HepG2 (cell line): ENCODE data around the gene BEAN1. TPM values are rescaled to one million over a fixed set of nuclear protein-coding genes. Genes with fewer than 3 reads are reported as not detected.

Source experiments
- AGO1 ChIP-seq: fragments of 200-400 bp; formaldehyde crosslinking; IDR thresholded peaks from 2 replicates; pipeline ENCODE4 v1.6.1; 2017; ENCODE audit warnings: mild to moderate bottlenecking, low read depth, low read length, moderate library complexity; ENCODE audit not compliant: poor library complexity, severe bottlenecking
- DPF2 ChIP-seq: sonication (generic); formaldehyde crosslinking; IDR thresholded peaks from 2 replicates; pipeline ENCODE4 v1.4.0; 2020; ENCODE audit warnings: mild to moderate bottlenecking, low read depth, missing genetic modification reagents, borderline replicate concordance
- HNRNPUL1 ChIP-seq: fragments of 200-400 bp; formaldehyde crosslinking; IDR thresholded peaks from 2 replicates; pipeline ENCODE4 v1.6.1; 2017; ENCODE audit warnings: low read depth, mild to moderate bottlenecking, low read length, moderate library complexity
- JARID2 ChIP-seq: sonication (generic); formaldehyde crosslinking; IDR thresholded peaks from 2 replicates; pipeline ENCODE4 v1.8.1; 2023; ENCODE audit warnings: missing genetic modification reagents, inconsistent platforms; ENCODE audit not compliant: insufficient replicate concordance
- MIXL1 ChIP-seq: IDR thresholded peaks from 2 replicates; pipeline ENCODE4 v1.6.1; 2016
- MTA1 ChIP-seq: sonication (generic); formaldehyde crosslinking; IDR thresholded peaks from 2 replicates; pipeline ENCODE4 v1.4.0; 2020; ENCODE audit warnings: missing genetic modification reagents, mild to moderate bottlenecking, borderline replicate concordance
- MXD1 ChIP-seq: sonication (generic); formaldehyde crosslinking; IDR thresholded peaks from 2 replicates; pipeline ENCODE4 v1.4.0; 2020; ENCODE audit warnings: mild to moderate bottlenecking, missing genetic modification reagents
- NFRKB ChIP-seq: fragments of 450-650 bp; IDR thresholded peaks from 2 replicates; pipeline ENCODE4 v1.6.1; 2017
- SMC3 ChIP-seq: IDR thresholded peaks from 2 replicates; pipeline ENCODE4 v1.6.1; 2011; ENCODE audit warnings: low read length, improper control_type of control experiment
- ZBTB26 ChIP-seq: IDR thresholded peaks from 2 replicates; pipeline ENCODE4 v1.6.1; 2016; ENCODE audit warnings: missing compliant biosample characterization, missing genetic modification reagents, borderline replicate concordance
- ZBTB38 ChIP-seq: sonication (generic); formaldehyde crosslinking; IDR thresholded peaks from 2 replicates; pipeline ENCODE4 v1.5.1; 2020; ENCODE audit warnings: mild to moderate bottlenecking, missing genetic modification reagents
- ZMYM2 ChIP-seq: sonication (generic); formaldehyde crosslinking; IDR thresholded peaks from 2 replicates; pipeline ENCODE4 v1.8.0; 2022; ENCODE audit warnings: mild to moderate bottlenecking, missing genetic modification reagents
- ZMYM4 ChIP-seq: sonication (generic); formaldehyde crosslinking; IDR thresholded peaks from 2 replicates; pipeline ENCODE4 v1.8.1; 2023; ENCODE audit warnings: mild to moderate bottlenecking, missing genetic modification reagents
- ZNF274 ChIP-seq: sonication (generic); formaldehyde crosslinking; IDR thresholded peaks from 2 replicates; pipeline ENCODE4 v1.5.1; 2020; ENCODE audit warnings: mild to moderate bottlenecking, missing genetic modification reagents
- ZNF3 ChIP-seq: IDR thresholded peaks from 2 replicates; pipeline ENCODE4 v1.7.0; 2017; ENCODE audit warnings: inconsistent platforms
- ZNF343 ChIP-seq: sonication (generic); formaldehyde crosslinking; IDR thresholded peaks from 2 replicates; pipeline ENCODE4 v1.4.0; 2020; ENCODE audit warnings: mild to moderate bottlenecking, missing genetic modification reagents
- ZNF430 ChIP-seq: sonication (generic); formaldehyde crosslinking; IDR thresholded peaks from 2 replicates; pipeline ENCODE4 v1.9.0; 2021; ENCODE audit warnings: mild to moderate bottlenecking, missing genetic modification reagents
- ZNF547 ChIP-seq: sonication (generic); formaldehyde crosslinking; IDR thresholded peaks from 2 replicates; pipeline ENCODE4 v1.5.1; 2020; ENCODE audit warnings: mild to moderate bottlenecking, missing genetic modification reagents
- ZNF556 ChIP-seq: sonication (generic); formaldehyde crosslinking; IDR thresholded peaks from 2 replicates; pipeline ENCODE4 v1.4.0; 2020; ENCODE audit warnings: mild to moderate bottlenecking, missing genetic modification reagents, borderline replicate concordance
- ZNF672 ChIP-seq: sonication (generic); formaldehyde crosslinking; IDR thresholded peaks from 2 replicates; pipeline ENCODE4 v1.8.1; 2022; ENCODE audit warnings: missing genetic modification reagents
- ZNF773 ChIP-seq: sonication (generic); formaldehyde crosslinking; IDR thresholded peaks from 2 replicates; pipeline ENCODE4 v1.4.0; 2020; ENCODE audit warnings: missing genetic modification reagents, borderline replicate concordance
- ZNF788 ChIP-seq: sonication (generic); formaldehyde crosslinking; IDR thresholded peaks from 2 replicates; pipeline ENCODE4 v1.5.0; 2020; ENCODE audit warnings: mild to moderate bottlenecking, missing genetic modification reagents, borderline replicate concordance
- ZNF790 ChIP-seq: sonication (generic); formaldehyde crosslinking; IDR thresholded peaks from 2 replicates; pipeline ENCODE4 v1.8.0; 2022; ENCODE audit warnings: missing genetic modification reagents, mild to moderate bottlenecking, borderline replicate concordance
- ZNF883 ChIP-seq: sonication (generic); formaldehyde crosslinking; IDR thresholded peaks from 2 replicates; pipeline ENCODE4 v1.5.1; 2020; ENCODE audit warnings: mild to moderate bottlenecking, missing genetic modification reagents; ENCODE audit errors: not compliant biosample characterization
- polyA plus RNA-seq, 8 experiments: library from polyadenylated mRNA; depleted of rRNA in 3 of 8; stranded (reverse) in 7 of 8; unstranded in 1 of 8; fragments of >200 nt; fragmentation: Illumina TruSeq in 4 of 8; extraction: Trizol in 4 of 8; gene quantifications; 2 replicates each; pipeline versions ENCODE4 v1.2.1 to v1.2.3, GENCODE V29; 2011 to 2016; ENCODE audit warnings: low read depth in 4 of 8, missing spikeins in 1 of 8, mixed read lengths in 1 of 8; ENCODE audit not compliant: insufficient read depth in 1 of 8
- total RNA-seq, 5 experiments: library from RNA; depleted of rRNA; stranded (reverse); fragments of >200 nt; fragmentation: Illumina TruSeq; extraction: Trizol; gene quantifications; 2 replicates each; pipeline ENCODE4 v1.2.3, GENCODE V29; 2016; ENCODE audit warnings: low read depth in 1 of 5
- TF ChIP-seq, protein P1 (sequence below), 2 experiments: sonication (generic) in 1 of 2; formaldehyde crosslinking in 1 of 2; IDR thresholded peaks; 2 replicates each; pipeline versions ENCODE4 v1.6.1 to v1.9.0; 2014 to 2022; ENCODE audit warnings: antibody characterized with exemption in 1 of 2, borderline replicate concordance in 1 of 2, inconsistent platforms in 1 of 2, low read depth in 1 of 2, missing genetic modification reagents in 1 of 2

Gene BEAN1
- total and polyA plus RNA-seq, 2 of the 13 experiments (the other 11 are each of a cell fraction or from before 2014, with no cell fraction given), result 0.53 to 1.4 TPM

GRCh38 chr16:66513111-66513723 is 86.1 kb downstream of the BEAN1 start (continued):
- TF ChIP-seq ZNF790 (CRISPR knock-in tag) (no peak), ZBTB38 (CRISPR knock-in tag) (no peak; the same call in 1 of the 2 replicates), ZNF773 (CRISPR knock-in tag) (no peak), HNRNPUL1 (no peak), ZNF343 (CRISPR knock-in tag) (no peak), ZMYM4 (CRISPR knock-in tag) (no peak), ZNF430 (CRISPR knock-in tag) (no peak), ZNF672 (CRISPR knock-in tag) (no peak), ZNF274 (no peak), SMC3 (no peak), ZNF547 (CRISPR knock-in tag) (no peak), JARID2 (CRISPR knock-in tag) (no peak), ZNF3 (CRISPR knock-in tag) (no peak), MXD1 (CRISPR knock-in tag) (no peak), ZNF788 (CRISPR knock-in tag) (no peak), MIXL1 (CRISPR knock-in tag) (0 out of 2 replicates have a peak, but pooled peaks have one; percentile 16), AGO1 (no peak), MTA1 (CRISPR knock-in tag) (no peak), ZMYM2 (CRISPR knock-in tag) (no peak), DPF2 (CRISPR knock-in tag) (no peak), ZNF883 (CRISPR knock-in tag) (no peak), ZBTB26 (CRISPR knock-in tag) (no peak), NFRKB (no peak), ZNF556 (CRISPR knock-in tag) (no peak)
- TF ChIP-seq, protein P1, sequence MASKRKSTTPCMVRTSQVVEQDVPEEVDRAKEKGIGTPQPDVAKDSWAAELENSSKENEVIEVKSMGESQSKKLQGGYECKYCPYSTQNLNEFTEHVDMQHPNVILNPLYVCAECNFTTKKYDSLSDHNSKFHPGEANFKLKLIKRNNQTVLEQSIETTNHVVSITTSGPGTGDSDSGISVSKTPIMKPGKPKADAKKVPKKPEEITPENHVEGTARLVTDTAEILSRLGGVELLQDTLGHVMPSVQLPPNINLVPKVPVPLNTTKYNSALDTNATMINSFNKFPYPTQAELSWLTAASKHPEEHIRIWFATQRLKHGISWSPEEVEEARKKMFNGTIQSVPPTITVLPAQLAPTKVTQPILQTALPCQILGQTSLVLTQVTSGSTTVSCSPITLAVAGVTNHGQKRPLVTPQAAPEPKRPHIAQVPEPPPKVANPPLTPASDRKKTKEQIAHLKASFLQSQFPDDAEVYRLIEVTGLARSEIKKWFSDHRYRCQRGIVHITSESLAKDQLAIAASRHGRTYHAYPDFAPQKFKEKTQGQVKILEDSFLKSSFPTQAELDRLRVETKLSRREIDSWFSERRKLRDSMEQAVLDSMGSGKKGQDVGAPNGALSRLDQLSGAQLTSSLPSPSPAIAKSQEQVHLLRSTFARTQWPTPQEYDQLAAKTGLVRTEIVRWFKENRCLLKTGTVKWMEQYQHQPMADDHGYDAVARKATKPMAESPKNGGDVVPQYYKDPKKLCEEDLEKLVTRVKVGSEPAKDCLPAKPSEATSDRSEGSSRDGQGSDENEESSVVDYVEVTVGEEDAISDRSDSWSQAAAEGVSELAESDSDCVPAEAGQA (IDR thresholded peaks at IDR 0.05; ENCODE audit: low read depth), result no peak
- TF ChIP-seq, protein P1 (CRISPR knock-in tag; IDR thresholded peaks at IDR 0.05; ENCODE audit: borderline replicate concordance), result no peak
